Measurements from ENCODE around the gene EPS8L1.

GRCh38 chr19:55028757-55029156 lies 46.9 kb upstream of the EPS8L1 start:
- TF ChIP-seq EP300 (IDR thresholded peaks at IDR 0.05; ENCODE audit: borderline replicate concordance) = no peak
- TF ChIP-seq CEBPB (IDR thresholded peaks at IDR 0.05) = no peak
- no peak for TF ChIP-seq RAD21 (IDR thresholded peaks at IDR 0.05; ENCODE audit: low read depth)
- TF ChIP-seq TCF12 (IDR thresholded peaks at IDR 0.05; ENCODE audit: low read depth) = no peak
- no peak for TF ChIP-seq TAF1 (IDR thresholded peaks at IDR 0.05; ENCODE audit: low read depth)
- TF ChIP-seq, protein P1, sequence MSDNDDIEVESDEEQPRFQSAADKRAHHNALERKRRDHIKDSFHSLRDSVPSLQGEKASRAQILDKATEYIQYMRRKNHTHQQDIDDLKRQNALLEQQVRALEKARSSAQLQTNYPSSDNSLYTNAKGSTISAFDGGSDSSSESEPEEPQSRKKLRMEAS (IDR thresholded peaks at IDR 0.05) = no peak
- TF ChIP-seq, protein P2, sequence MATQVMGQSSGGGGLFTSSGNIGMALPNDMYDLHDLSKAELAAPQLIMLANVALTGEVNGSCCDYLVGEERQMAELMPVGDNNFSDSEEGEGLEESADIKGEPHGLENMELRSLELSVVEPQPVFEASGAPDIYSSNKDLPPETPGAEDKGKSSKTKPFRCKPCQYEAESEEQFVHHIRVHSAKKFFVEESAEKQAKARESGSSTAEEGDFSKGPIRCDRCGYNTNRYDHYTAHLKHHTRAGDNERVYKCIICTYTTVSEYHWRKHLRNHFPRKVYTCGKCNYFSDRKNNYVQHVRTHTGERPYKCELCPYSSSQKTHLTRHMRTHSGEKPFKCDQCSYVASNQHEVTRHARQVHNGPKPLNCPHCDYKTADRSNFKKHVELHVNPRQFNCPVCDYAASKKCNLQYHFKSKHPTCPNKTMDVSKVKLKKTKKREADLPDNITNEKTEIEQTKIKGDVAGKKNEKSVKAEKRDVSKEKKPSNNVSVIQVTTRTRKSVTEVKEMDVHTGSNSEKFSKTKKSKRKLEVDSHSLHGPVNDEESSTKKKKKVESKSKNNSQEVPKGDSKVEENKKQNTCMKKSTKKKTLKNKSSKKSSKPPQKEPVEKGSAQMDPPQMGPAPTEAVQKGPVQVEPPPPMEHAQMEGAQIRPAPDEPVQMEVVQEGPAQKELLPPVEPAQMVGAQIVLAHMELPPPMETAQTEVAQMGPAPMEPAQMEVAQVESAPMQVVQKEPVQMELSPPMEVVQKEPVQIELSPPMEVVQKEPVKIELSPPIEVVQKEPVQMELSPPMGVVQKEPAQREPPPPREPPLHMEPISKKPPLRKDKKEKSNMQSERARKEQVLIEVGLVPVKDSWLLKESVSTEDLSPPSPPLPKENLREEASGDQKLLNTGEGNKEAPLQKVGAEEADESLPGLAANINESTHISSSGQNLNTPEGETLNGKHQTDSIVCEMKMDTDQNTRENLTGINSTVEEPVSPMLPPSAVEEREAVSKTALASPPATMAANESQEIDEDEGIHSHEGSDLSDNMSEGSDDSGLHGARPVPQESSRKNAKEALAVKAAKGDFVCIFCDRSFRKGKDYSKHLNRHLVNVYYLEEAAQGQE (IDR thresholded peaks at IDR 0.05; ENCODE audit: low read depth) = no peak
- TF ChIP-seq CREB1 (IDR thresholded peaks at IDR 0.05; ENCODE audit: low read depth) = no peak
- TF ChIP-seq YY1 (IDR thresholded peaks at IDR 0.05; ENCODE audit: low read depth) = no peak

Data from Ishikawa (cell line).